Ovary (tissue), 3 donors: ENCODE results near the gene TCN2.

Experiments
- CTCF ChIP-seq, 3 donors: fragments of 450-650 bp in 2 of 3; fragments of 200-600 bp in 1 of 3; IDR thresholded peaks; one replicate each; pipeline versions ENCODE4 v1.5.1 to v1.8.0; 2016 to 2022; ENCODE audit warnings: antibody characterized with exemption in 3 of 3, mild to moderate bottlenecking in 1 of 3
- EP300 ChIP-seq: sonication (generic); formaldehyde crosslinking; IDR thresholded peaks from one replicate; pipeline ENCODE4 v1.6.1; 2017; ENCODE audit warnings: antibody characterized with exemption
- POLR2A ChIP-seq: fragments of 450-650 bp; IDR thresholded peaks from one replicate; pipeline ENCODE4 v1.6.1; 2017; ENCODE audit warnings: antibody characterized with exemption, mild to moderate bottlenecking, moderate library complexity
- donor health status: DM: no; HTN: no; CAD: no.

- TF ChIP-seq POLR2A (no peak), CTCF (IDR thresholded peaks at IDR 0.05) (no peak), EP300 (no peak)
These were observed 37.2 kb upstream of the TCN2 start for GRCh38 chr22:30569674-30570202.
